GM20431 (cell line): ENCODE data around the gene CERS6.

ENCODE experiments used
- in situ Hi-C: fragments of 300-500 bp; cut with MseI, MboI; formaldehyde crosslinking; loops from one replicate; pipeline ENCODE4 v1.15.0; 2020; ENCODE audit warnings: low sequenced_read_pairs; ENCODE audit not compliant: unreplicated experiment

CERS6 gene

DNA sequence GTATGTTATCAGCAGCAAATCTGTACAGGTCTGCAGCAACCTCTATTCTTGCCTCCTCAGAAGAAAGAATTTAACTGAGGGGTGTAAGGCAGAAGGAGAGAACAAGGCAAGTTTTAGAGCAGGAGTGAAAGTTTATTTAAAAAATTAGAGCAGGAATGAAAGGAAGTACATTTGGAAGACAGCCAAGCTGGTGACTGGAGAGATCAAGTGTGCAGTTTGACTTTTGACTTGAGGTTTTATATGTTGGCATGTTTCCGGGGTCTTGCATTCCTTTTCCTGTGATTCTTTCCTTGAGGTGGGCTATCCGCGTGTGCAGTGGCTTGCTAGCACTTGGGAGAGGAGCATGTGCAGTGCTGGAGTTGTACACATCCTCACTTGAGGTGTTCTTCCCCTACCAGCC is 16.5 kb upstream of the CERS6 start:
- in situ Hi-C loops: no loop called here

DNA sequence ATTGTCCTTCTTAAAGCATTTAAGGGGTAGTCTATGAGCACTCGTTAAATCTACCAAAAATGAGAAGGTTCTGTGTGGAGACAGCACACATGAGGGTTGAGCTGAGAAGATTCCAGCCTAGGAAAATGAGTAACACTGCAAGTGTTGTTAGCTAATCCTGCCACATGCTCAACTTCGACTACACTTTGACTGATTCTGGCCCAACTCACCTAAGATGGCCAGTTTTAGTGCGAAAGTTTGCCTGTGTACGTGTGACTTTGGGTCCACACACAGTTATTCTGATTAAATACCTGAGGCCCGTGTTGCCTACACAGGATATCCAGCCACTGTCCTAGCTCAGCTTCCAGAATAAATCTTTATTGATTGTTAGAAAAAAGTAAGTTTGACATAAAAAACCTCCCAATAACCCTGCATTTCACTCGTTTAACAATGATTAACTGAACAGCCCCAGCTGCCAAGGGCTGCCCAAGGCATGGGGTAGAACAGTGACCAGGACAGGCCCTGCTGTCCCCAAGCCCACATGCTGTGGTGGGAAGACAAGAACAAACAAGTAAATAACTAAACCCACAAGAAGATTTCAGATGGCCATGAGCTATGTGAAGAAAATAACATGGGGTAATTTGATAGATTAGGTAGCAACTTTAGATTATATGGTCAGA is 14.7 kb upstream of the CERS6 start:
- in situ Hi-C loops: no loop called here

DNA sequence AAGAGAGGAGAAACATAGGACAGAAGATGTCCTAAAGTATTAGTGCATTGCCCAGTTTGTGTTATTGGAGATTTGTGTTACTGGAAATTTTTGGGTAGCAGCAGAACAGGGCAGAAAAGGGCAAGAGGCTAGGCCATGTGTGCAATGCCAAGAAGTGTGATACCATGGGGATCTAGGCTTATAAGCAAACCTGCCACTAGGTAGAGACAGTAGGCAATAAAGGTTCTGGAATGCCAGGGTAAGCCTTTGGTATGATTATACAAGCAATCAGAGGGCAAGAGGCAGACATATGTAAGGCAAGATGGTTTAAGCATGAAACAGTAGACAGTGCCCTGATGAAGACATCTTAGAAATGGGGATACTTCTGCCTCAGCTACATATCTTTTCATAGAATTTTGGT is 12.3 kb upstream of the CERS6 start:
- in situ Hi-C loops: no loop called here

DNA sequence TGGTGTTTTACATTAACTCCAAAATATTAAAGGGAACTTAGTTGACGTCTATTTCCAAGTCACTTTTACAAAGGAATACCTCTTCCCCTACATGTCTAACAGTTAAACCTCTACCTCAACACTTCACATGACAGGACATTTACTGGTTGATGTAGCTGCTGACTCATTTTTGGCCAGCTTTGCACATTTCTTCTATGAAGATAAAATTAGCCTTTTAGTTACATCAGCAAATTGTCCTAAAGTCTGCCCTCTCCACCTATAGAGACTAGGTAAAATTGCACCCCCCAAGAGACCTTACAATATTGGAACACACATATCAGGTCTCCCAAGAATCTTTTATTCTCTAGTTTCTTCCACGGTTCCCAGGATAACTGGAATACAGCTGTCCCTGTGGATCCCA is 10.1 kb upstream of the CERS6 start:
- in situ Hi-C loops: no loop called here

DNA sequence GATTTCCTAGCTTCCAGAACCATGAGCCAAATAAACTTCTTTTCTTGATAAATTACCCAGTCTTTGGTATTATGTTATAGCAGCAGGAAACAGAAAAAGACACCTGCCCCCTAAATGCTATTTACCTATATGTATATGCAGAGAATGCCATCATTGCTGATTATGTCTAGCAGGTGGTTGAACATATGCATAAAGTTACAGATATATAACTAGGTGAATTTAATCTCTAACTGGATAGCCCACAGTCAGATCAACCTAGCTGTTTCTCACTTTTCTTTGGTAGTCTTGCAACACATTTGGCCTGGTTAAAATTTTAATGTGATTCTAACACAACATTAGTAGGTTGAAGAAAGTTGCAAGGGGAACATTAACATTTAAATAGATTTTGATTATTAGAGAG is 7.1 kb upstream of the CERS6 start:
- in situ Hi-C loops: no loop called here

DNA sequence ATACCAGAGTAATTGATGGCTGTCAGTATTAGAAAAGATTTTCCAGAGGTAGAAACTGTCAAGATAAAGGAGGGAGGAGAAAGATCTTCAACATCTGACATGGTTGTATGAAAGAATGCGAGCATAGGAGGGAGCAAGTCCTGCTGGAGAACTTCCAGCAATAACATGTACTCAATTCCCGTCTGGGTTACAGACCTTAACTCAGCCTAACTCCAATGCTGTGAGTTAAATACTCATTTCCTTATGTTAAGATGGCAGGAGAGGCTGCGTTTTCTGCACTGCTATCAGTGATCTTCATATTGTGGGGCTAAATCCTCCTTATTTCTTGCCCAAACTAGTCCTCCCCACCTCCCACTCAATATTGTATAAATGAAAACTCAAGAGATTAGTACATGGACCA is 6.7 kb upstream of the CERS6 start:
- in situ Hi-C loops: no loop called here

DNA sequence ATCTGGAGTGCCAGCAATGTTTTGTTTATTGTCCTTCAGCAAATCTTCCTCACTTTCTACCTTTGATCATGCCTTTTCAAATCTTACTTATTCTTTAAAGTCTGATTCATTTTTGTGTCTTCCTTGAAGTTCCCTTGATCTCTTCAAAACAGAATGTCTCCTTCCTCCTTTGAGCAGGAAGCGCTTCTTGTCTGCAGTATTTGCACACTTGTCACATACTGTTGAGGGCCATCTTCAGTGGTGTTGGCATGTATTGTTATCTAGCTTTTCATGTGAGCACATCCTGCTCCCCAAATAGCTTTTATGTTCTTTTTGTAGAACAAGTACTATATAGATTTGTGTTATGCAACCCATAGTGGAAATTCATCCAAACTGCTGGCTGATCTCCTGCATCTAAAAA is 5.9 kb upstream of the CERS6 start:
- in situ Hi-C loops: no loop called here

DNA sequence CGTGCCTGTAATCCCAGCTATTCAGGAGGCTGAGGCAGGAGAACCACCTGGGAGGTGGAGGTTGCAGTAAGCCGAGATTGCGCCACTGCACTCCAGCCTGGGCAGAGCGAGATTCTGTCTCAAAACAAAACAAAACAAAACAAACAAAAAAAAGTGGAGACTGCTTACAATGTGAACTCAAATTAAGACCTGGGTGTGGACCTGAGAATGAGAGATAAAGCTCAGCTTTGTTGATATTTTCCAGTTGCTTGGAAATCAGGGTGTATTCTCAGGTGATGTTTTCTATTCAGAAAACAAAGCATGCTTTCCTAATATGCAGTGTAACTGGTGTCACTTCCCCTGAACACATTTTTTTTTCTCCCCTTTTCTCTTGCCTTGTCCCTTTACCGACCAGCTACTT is 5.3 kb upstream of the CERS6 start:
- in situ Hi-C loops: no loop called here

DNA sequence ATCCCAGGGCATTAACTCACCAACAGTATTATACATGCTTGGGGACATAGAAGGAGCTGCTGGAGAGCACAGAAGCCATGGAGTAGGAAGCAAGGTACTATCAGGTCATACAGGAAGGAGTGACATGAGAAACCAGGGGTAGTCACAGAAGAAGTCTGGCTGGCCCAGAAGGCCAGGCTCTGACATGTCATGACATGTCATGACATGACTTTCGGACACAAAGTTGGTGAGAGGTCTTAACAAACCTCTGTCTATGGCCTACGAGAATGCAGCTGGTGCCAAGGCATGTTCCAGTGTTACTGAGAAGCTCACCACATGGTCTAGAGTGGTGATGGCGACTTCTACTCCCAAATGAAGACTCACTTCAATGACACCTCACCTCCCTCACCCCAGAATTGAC is 3.3 kb upstream of the CERS6 start:
- in situ Hi-C loops: no loop called here

DNA sequence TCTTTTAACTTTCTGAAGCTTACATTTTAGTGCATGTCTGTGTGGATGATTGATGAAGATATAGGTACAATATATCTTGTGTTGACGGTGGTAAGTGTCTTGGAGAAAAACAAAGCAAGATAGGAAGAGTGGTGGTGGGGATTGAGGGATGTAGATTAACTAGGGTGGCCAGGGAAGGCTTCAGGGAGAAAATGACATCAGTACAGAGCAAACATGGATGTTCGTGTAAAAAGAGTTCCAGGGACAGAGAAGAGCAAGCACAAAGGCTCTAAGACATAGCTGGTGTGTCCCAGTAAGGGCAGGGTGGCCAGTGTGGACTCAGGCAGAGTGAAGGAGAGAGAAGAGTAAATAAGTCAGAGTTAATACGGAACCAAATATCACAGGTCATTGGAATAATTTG is 2.7 kb upstream of the CERS6 start:
- in situ Hi-C loops: no loop called here

DNA sequence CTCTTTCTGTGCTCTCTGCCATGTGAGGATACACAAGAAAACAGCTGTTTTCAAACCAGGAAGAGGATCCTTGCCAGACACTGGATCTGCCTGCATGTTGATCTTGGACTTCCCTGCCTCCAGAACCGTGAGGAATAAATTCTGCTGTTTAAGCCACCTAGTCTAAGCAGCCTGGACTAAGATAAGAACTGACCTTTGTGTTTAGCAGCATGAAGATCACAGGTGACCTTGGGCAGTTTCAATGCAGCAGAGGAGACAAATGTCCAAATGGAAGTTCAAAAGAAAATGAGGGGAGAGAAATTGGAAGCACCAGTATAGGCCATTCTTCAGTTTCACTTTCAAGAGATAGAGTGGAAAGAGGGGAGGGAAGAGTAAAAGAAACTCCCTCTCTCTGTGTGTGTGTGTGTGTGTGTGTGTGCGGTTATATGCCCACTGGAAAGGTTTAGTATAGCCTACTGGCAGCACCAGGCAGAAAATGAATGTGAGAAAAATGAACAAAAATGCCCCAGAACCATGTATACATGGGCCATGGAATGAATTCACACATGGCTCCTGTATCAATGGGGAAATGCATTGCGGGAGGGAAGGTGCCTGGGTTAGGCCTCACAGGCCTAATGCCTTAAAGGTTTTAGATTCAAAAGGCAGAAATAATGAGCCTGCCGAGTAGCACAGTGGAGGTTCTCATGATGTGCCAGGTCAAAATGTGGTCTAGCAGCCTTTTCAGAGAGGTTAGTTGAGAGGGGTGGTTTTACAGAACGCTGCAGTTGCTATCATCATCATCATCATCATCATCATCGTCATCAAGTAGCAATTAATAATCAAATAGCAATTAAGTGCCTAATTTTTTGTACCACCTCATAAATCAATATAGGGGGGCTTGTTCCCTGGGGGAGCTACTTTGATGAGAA is 1.1 kb upstream of the CERS6 start:
- in situ Hi-C loops: no loop called here

DNA sequence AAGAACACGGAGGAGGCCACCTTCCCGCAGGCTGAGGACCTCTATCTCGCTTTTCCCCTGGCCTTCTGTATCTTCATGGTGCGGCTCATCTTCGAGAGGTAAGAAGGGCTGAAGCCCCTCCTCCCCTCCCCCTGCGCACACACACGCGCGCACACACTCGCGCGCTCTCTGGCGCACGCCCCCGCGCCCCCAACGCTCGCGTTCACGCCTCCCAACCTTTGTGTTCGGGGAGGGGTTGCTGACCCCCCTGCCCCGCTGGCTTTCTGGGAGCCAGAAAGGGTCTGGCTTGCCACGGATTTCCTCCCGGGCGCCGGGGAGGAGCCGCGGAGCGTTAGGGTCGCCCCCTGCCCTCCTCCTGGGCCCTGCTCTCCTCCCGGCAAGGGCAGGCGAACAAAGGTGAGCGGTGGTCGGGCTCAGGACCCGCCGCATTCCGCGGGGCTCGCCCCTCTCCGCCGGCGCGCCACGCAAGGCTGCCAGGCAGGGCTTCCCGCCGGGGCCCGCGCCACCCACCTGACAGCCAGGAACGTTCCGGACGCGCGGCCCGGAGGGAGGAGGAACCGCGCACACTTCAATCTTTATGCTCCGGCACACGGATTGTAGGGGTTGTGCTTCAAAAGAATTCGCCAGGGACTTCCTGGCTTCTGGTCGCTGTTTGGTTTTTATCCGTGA is 583 bp downstream of the CERS6 start:
- in situ Hi-C loops: no loop called here

DNA sequence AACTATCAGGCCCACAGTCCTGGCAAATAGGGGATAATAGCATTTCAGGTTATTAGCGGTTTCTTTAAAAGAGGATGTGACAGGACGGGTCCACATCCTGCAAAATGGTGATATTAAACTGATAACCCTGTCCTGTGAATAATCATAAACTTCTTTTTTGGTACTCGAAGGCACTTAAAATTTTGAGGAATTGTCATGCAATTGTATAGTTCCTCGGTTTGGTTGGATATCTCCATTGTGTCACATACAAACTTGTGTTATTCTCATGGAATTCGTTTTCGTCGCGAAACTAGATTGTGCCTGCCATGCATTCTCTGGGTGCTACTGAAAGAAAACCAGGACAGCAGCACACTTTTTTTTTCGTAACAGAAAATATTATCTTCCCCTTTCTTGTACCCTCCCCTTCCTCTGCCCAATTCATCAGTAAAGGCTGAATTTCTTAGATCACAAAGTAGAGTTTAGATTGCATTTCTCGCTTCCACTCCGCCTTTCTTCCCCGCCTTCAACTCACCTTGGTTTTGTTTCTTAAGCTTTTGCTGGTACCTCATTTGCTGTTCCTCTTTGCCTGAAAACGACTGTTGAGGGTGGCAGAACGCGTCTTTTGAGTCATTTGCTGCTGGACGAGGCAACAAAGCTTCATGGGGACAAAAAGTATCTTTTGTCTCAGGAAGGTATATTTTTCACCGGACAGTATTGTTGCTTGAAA is 1.3 kb downstream of the CERS6 start:
- in situ Hi-C loops: no loop called here

DNA sequence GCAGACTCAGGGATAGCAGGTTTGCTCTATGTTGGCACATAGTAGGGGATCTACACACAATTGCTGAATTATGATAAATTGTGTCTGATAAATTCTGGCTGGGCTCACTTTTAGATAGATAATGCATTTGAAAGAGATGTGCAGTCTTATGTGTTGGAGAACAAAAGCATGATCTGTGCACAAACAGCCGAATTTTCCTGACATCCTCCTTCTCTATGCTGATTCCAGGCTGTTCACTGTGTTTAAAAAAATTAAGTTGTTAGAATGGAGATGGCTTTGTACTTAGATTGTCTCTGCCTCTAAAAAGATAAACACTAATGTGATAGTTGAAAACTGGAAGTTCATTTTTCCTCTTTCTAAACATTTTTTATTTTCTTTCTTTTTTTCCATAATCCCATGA is 2.1 kb downstream of the CERS6 start:
- in situ Hi-C loops: no loop called here

DNA sequence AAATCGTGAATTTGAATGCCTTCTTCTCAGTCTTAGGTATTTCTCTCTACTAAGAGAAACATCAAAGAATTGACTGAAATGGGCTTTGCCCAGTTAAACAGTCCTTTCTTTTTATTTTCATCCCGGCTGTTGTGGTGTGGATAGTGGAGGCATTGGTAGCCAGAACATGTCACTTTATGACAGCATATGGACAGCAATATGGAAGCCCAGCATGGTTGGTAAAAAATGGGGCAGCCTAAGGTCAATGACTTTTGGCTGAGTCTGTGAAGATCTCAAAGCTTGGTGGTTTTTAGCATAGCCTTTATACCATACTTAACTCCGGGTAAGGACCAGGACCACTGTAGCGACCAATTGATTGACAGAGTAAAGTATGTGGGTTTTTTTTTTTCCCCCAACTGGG is 3.2 kb downstream of the CERS6 start:
- in situ Hi-C loops: no loop called here

DNA sequence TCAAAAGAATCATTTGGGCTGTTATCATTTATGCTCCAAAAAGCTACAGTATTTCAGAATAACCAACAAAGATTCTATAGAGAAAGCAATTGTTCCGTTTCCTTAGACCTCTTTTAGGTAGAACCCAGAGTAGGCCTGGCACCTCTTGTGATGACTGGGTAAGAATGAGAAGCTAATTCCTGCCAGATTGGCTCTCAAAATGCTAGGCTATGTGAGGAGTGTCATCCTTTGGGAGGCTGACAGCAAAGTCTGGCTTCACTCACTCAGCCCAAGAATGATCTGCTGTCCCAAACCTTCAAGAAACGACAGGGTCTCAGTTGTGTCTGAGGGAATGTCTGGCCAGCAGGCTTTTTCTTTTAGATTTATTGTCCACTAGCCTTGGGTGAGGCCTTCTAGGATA is 4.5 kb downstream of the CERS6 start:
- in situ Hi-C loops: no loop called here

DNA sequence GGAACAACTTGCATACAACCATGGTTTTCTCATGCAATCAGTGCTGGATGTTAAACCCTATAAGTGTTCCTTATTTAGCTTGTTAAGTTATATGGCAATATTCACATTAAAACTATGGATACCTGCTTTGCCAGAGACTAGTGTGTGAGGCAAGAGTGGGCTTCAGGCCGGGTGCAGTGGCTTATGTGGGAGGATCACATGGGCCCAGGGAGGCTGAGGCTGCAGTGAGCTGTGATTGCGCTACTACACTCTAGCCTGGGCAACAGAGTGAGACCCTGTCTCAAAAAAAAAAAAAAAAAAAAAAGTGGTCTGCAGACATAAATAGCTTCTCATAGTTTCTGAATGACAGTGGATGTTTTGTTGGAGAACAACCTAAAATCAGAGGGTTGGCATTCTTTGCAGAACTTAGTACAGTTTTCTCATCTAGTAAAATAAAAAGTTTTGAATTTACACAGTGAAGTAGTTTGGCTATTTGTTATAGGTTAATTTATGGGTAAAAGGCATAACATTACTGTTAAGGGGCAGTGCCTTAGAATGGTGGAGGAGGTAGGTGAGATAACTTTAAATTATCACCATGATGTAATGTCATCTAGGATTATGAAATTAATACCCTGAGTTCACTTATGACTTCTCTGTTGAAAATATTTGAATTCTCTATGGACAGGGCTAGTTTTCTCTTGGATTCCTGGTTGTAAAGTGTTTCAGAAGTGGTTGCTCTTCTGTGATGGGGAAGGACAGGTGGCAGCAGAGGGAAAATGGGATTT is 5.3 kb downstream of the CERS6 start:
- in situ Hi-C loops: no loop called here

DNA sequence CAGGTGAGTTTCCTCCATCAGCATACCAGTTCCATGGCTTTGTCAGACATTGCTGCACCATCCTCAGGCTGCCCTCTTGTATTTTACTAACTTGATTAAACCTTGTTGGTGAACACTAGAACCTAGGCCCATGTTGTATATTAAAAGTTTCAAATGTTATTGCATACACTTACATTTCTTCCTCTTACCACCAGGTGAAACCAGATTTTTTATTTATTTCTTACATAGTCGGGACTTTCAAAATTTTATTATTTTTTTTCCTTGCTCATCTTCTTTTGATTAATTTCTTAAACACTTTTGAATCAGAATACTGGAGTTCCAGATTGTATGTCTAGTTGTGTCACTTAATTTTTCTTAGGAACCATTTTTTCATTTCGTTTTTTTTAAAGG is 5.9 kb downstream of the CERS6 start:
- in situ Hi-C loops: no loop called here

DNA sequence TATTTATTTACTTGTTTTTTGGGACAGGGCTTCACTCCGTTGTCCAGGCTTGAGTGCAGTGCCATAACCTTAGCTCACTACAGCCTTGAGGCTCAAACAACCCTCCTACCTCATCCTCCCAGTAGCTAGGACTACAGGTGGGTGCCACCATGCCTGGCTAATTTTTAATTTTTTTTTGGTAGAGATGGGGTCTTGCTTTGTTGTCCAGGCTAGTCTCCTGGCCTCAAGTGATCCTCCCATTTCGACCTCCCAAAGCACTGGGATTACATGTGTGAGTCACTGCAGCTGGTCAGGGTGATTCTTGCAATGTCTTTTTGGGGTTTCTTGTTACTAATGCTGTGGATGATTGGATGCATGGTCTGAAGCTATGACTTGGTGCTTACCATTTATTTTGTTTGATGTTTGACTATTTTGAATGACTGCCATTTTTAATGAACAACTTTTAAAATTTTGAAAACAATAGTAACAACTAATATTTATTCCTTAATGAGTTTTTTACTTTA is 6.5 kb downstream of the CERS6 start:
- in situ Hi-C loops: no loop called here

DNA sequence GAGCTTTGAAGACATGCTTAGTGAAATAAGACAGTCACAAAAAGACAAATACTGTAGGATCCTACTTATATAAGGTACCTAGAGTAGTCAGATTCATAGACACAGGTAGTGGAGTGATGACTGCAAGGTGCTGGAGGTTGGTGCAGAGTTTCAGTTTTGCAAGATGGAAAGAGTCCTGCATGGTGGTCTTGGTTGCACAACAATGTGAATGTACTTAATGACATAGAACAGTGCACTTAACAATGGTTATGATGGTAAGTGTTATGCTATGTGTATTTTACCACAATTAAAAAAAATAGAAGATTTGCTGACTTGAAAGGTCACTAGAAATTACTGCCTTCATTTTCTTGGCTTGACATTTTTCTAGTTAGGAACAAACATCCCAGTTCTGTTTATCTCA is 9.5 kb downstream of the CERS6 start:
- in situ Hi-C loops: no loop called here
